ENCODE data around the gene ERG.
A peak's percentile ranks its signal among the peaks of the same experiment; 100 is the strongest.

ERG gene

DNA sequence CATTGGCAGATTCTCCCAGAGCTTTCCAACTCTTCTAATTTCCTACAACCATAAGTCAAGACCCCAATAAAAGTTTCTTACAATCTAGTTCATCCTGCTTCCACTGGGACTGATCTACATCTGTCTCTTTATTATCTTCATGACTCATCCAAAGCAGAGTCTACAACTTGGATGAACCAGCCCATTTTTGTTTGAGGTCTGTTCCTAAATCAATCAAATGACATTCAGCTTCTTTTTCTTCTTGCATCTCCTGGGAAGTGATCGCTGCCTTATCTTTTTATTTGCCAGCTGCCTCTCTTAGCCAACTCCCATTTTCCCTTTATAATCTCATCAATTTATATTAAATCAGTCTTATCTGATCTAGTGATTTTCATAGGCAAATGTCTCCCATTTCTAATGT is 105.6 kb downstream of the ERG start:
- no peak overlapping the region for H3K4me3 ChIP-seq (replicated peaks; ENCODE audit: low read depth, low read length)
- DNase-seq (ENCODE audit: low read depth): no peak
- TF ChIP-seq, protein P1, sequence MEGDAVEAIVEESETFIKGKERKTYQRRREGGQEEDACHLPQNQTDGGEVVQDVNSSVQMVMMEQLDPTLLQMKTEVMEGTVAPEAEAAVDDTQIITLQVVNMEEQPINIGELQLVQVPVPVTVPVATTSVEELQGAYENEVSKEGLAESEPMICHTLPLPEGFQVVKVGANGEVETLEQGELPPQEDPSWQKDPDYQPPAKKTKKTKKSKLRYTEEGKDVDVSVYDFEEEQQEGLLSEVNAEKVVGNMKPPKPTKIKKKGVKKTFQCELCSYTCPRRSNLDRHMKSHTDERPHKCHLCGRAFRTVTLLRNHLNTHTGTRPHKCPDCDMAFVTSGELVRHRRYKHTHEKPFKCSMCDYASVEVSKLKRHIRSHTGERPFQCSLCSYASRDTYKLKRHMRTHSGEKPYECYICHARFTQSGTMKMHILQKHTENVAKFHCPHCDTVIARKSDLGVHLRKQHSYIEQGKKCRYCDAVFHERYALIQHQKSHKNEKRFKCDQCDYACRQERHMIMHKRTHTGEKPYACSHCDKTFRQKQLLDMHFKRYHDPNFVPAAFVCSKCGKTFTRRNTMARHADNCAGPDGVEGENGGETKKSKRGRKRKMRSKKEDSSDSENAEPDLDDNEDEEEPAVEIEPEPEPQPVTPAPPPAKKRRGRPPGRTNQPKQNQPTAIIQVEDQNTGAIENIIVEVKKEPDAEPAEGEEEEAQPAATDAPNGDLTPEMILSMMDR (IDR thresholded peaks at IDR 0.05; ENCODE audit: low read length, missing control alignments): no peak

DNA sequence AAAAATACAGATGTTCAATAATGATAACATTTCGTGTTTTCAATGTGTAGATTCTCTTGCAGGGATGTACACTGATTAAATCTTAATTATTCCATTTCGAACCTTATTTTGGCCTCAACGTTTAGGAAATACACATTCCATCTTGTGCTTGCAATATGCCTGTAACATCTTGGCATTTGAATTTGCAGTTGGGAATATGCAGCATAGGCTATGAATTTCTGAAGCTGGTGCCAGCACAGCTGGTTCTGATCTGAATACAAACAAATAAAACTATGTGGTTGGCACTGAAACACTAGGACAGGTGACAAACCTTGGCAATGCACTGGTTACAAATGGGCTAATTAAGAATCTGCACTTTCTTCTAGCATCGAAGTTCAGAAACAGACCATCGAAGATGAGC is 108.4 kb downstream of the ERG start:
- H3K4me3 ChIP-seq (replicated peaks; ENCODE audit: low read depth, low read length): no peak overlapping the region
- TF ChIP-seq, protein P1 (IDR thresholded peaks at IDR 0.05; ENCODE audit: low read length, missing control alignments): no peak
- DNase-seq (ENCODE audit: low read depth): no peak

DNA sequence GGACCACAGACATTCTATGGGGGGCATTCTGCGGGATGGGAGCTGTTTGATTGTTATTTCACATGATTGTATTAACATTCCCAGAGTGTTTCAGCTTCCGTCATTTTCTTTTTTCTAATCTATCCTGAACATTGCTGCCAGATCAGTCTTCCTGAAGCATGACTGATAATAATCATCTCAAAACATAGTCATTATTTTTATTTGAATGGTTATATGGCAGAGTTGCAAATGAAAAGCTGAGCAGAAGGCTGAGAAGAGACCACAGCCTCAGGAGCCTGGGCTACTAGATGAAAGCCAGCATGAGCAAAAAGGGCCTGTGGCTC is 109.0 kb downstream of the ERG start:
- TF ChIP-seq, protein P1 (IDR thresholded peaks at IDR 0.05; ENCODE audit: low read length, missing control alignments): no peak
- no peak overlapping the region for H3K4me3 ChIP-seq (replicated peaks; ENCODE audit: low read depth, low read length)

DNA sequence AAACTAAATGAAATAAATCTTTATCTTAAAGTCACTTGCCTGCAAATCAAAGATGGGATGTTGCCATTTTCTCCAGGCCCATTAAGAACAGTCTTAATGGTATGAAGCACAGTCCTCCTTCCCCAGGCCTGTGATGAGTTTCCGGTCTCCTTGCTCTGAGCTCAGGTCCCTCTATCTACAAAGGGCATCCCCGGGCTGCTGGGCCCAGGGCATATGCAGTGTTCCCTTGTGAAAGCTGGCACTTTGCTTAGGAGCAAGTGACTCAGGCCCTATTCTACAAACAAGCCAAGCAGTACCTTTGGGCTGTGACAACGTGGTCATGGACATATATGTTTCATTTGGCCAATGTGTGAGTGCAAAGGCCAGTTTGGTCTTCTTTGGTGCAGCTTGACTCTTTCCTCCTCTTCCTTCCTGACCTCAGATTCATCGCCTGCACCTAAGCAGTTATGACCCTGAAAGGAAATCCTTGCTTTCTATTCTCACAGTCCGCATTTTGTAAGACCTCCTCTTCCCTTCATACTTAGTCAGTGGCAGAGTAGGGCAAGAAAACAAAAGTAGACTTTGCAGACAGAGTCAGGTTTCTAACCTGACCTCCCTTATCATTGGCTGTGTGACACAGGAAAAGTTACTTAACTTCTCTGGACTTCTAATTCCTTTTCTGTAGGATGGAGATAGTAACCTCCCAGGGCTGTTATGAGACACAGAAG is 109.5 kb downstream of the ERG start:
- no peak overlapping the region for H3K4me3 ChIP-seq (replicated peaks; ENCODE audit: low read depth, low read length)
- no peak for DNase-seq (ENCODE audit: low read depth)
- TF ChIP-seq, protein P1 (IDR thresholded peaks at IDR 0.05; ENCODE audit: low read length, missing control alignments): no peak

More for the DNA sequence above, 109.0 kb downstream of the ERG start:
- DNase-seq (ENCODE audit: low read depth): no peak

DNA sequence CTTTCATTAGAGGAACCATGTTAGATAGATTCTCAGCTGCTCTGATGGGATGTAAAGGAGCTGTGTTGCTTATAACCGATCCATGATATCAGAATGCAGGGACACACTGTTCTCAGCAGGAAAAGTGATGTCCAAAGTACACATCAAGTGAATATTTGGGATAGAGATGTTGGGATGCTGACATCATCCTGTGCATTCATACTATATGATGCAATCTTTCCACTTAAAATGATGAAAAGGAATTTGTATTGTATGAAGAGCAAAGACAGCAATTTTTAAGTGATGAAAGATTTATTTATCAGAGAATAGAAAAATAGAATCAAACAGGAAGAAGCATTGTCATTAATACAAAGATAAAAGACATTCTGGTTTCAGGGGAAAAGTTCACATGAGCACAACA is 110.1 kb downstream of the ERG start:
- no peak overlapping the region for H3K4me3 ChIP-seq (replicated peaks; ENCODE audit: low read depth, low read length)
- peak; percentile 68 for DNase-seq (ENCODE audit: low read depth)
- TF ChIP-seq, protein P1 (IDR thresholded peaks at IDR 0.05; ENCODE audit: low read length, missing control alignments): no peak

DNA sequence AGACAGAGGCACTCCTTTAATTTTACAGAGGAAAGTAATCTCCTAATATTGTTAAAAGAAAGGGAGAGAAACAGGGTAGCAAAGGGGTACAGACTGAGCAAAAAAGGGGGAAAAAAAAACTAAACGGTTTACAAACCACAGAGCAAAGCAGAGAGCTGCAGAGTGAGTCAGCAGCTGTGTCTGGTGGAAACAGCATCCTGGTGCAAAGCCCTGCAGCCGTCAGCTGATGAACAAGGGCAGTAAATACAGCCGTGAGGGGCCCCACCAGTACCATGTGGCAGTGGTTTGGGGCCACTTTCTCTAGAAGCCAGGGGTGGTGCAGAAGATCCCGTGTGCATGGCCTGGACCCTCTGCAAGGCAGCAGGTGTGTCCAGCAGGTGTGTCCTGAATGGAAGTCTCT is 111.3 kb downstream of the ERG start:
- H3K4me3 ChIP-seq (replicated peaks; ENCODE audit: low read depth, low read length): no peak overlapping the region
- TF ChIP-seq, protein P1 (IDR thresholded peaks at IDR 0.05; ENCODE audit: low read length, missing control alignments): no peak
- peak; percentile 9 for DNase-seq (ENCODE audit: low read depth)
